GM21619 (cell line): ENCODE measurements around the gene CLEC2A.
"Not testable (repeated sequence)": the region's sequence is repeated elsewhere in the genome, so short reads cannot be mapped to it uniquely, and the experiment has no call there.

Experiments
- ATAC-seq: cut with Tn5 transposase; IDR thresholded peaks from one replicate; pipeline ENCODE4 v1.9.1; 2021; ENCODE audit not compliant: unreplicated experiment

CLEC2A gene

DNA sequence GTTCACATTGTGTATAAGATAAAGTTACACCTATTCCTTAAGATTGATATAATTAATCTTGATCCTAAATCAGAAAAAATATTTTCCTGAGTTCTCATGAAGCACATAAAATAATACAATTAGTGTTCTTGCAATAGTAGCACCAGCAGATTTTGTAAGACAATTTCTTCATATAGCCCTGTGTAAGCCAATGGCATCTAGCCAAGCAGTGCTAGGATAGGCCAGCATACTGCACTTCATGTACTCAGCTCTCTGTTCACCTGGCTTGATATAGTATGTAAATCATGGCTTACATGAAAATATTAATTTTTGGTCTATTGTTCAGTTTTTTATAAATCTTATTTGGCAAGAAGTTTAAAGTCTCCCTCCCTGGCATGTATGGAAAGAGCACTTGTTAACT, 49.0 kb downstream of the CLEC2A start:
- no peak for ATAC-seq

DNA sequence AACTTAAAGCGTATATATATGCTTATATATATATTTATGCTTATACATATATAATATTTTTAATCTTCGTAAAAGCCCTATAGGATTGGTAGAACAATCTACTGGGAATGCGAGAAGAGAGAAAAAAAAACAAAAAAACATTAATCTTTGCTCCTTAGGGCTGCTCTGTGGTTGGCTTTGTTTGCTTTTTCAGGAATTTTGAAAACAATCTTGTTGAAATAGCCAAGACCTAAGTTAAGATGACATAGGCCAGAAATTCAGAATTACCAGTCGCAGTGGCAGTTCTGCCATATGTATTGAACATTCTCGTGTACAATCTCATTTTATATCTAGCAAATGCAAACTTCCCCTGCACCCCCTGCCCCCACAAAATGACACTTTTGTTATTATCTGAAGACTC, 50.2 kb downstream of the CLEC2A start:
- no peak for ATAC-seq

- ATAC-seq, result no peak
Observed at GRCh38 chr12:9881246-9881645, 50.9 kb downstream of the CLEC2A start, which contains the start of gene KLRF2. Gene KLRF2, plus strand, starts transcription at chr12:9881489. Its CDS starts 107 bp downstream, at chr12:9881596.

GRCh38 chr12:9880532-9881078, 51.6 kb downstream of the CLEC2A start:
- no peak for ATAC-seq

- not testable (repeated sequence) for ATAC-seq
Observed at GRCh38 chr12:9876120-9876519, 56.0 kb downstream of the CLEC2A start.

- no peak for ATAC-seq
Observed at GRCh38 chr12:9872742-9873141, 59.4 kb downstream of the CLEC2A start.

DNA sequence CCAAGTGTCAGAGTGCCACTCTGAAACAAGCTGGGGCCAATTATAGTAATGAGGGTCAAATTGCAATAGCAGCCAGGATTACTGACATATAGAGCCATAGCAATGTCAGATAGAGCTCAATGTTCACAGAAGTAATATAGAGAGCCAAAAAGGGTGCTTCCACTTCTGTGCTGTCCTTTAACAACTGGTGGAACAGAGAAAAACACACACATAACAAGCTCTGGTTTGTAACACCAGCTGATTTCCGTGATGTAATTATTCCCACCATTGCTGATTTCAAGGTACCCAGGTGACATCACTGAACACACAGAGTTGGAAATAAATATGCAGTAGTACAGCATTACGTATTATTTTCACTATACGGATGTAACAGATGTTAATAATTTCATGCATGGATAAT, 60.0 kb downstream of the CLEC2A start:
- no peak for ATAC-seq

DNA sequence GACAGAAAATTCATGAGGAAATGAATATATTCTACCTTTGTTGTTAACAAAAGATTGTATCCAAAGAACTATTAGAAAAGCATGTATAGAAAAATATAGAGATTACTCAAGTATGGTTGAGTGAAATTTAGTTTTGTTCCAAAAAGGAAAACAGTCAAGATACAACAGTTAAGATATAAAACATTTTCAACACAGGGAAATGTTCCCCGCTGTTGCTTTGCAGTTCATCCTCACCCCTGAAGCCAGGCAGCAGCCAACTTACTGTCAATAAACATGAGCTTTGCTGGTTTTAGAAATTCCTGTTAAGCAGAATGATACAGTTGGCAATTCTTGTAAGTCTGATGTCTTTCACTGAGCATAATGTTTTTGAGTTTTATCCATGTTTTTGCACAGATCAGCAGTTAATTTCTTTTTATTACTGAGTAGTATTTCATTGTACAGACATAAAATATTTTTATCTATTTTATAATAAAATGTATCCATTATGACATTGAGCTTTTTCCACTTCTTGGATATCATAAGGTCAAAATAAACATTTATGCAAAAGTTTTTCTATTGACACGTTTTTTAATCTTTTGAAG, 61.8 kb downstream of the CLEC2A start:
- ATAC-seq, result no peak

DNA sequence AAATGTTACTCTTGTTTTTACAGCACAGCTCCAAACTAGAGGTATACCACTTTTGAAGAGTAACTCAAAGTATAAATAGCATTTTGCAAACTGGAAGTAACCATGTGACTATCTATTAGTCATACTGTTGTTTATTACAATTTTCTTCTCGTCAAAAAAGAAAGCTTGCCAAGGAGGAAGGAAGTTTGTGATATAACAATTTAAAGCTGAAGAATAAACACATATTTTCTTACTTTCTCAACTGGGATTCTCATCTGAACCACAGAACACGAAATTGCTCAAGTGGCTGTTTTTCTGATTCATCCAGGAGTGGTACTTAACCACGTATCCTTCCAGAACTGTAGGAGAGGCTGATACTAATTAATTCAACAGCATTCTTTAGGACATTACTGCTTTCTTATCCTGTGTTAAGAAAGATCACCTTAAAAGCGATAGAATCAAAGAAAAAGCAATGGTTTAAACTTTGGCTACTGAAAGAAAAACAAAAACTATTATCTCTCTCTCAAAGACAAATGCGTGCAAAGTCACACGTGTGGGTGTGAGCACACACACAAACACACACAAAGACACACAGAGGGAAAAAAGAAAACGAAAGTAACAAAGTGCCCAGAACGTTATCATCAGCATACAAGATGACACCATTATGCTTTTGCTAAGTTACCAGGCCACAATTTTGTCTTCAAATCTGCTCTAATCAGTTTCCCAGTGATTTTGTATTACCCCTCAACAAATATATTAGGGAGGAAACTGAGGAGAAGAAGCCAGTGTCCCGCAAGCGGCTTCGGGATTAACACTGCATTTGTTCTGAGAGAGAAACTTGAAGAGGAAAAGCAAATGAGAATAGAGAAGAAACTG, 62.6 kb downstream of the CLEC2A start, which contains the start of gene CLEC2B:
Gene CLEC2B, minus strand, starts transcription at position 48 of the 855 bp plus-strand sequence.
- ATAC-seq, result peak; percentile 36

GRCh38 chr12:9868951-9869306, 63.2 kb downstream of the CLEC2A start:
- ATAC-seq, result no peak

DNA sequence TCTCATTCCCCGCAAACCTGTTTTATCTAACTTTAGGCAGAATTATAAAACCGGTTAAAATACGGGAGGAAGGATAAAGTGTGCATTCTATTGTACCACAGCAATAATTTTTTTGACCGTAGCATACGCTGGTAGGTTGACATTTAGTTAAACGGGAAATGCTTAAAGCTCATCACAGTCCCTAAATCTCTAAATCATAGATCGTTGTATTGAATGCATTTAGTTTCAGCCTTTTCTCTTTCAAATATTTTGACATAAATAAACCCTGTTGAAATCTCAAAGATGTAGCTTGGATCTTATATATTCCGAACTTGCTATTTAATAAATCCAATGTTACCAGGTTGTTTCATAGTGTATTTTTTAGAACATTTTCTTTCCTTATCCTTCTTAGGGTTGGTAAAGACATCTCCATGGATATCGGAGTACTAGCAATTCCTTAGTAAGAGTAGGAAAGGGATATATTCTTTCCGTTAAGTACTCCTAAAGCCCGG, 63.8 kb downstream of the CLEC2A start:
- ATAC-seq, result no peak

DNA sequence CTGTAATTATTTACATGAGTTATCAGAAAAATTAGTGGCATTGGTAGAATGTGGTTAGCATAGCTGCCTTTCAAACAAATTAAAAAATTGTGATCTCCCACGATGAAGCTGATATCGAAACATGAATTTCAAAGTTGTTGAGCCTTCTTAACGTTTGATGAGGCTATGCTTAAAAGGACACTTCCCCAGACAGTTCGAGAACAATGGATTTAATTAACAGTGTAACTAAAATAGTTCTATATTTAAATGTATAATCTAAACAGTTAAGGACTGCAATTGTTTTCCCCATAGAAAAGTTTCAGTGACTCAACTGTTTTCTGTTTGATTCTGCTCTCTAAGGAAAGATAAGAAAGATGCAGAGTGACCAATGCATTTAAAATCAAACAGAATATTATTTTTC, 64.6 kb downstream of the CLEC2A start:
- no peak for ATAC-seq

GRCh38 chr12:9866860-9867269, 65.3 kb downstream of the CLEC2A start:
- no peak for ATAC-seq

GRCh38 chr12:9864913-9865675, 67.1 kb downstream of the CLEC2A start:
- ATAC-seq, result no peak
